Endothelial cell of umbilical vein (primary cell): ENCODE measurements around the gene TGFA. TPM values are rescaled to one million over a fixed set of nuclear protein-coding genes. Genes with fewer than 3 reads are reported as not detected.

ENCODE experiments used
- BruUV-seq: library from RNA; stranded (reverse); fragments of 400-500 nt; replicated peaks from 2 replicates; lab custom pipeline; 2021; lab: Mats Ljungman, UMichigan
- CTCF ChIA-PET: fragments of 300-600, 350-600 bp; sonication (Branson Sonifier 250); formaldehyde crosslinking; loops from one replicate; lab custom pipeline; 2021; ENCODE audit warnings: antibody characterized with exemption, inconsistent platforms; lab: Charles Lee
- POLR2A ChIA-PET: fragments of 300-600, 350-600 bp; sonication (Branson Sonifier 250); formaldehyde crosslinking; loops from one replicate; lab custom pipeline; 2021; ENCODE audit warnings: antibody characterized with exemption, inconsistent platforms; lab: Charles Lee
- DNase-seq: peaks from one replicate; pipeline ENCODE4 v3.0.0-alpha.2; 2011; ENCODE audit warnings: low read depth, low spot score
- FAIRE-seq: peaks from 2 replicates; lab custom pipeline; 2011; peaks lifted over from hg19 to GRCh38; lab: Jason Lieb, UNC
- H2AFZ ChIP-seq: 2 replicates; pipeline ENCODE4 v1.6.0; 2012; ENCODE audit warnings: low read depth, low read length, control low read depth, inconsistent platforms
- H3K27ac ChIP-seq: 2 replicates; pipeline ENCODE4 v1.5.1; 2011; ENCODE audit warnings: low read depth, mild to moderate bottlenecking, control low read depth, low read length, moderate library complexity; ENCODE audit not compliant: insufficient read depth
- H3K27me3 ChIP-seq, 2 experiments: 2 replicates each; pipeline versions ENCODE4 v1.6.0 to v1.6.1; 2011; ENCODE audit warnings: low read length in 2 of 2, mixed read lengths in 1 of 2; ENCODE audit not compliant: control insufficient read depth in 2 of 2, insufficient read depth in 2 of 2
- H3K36me3 ChIP-seq, 2 experiments: 2 replicates in 1 of 2; 3 replicates in 1 of 2; pipeline ENCODE4 v1.5.1; 2011; ENCODE audit warnings: low read length in 2 of 2, mild to moderate bottlenecking in 1 of 2, moderate library complexity in 1 of 2; ENCODE audit not compliant: control insufficient read depth in 2 of 2, insufficient read depth in 2 of 2; ENCODE audit errors: extremely low read depth in 1 of 2
- H3K4me1 ChIP-seq: 3 replicates; pipeline ENCODE4 v1.5.1; 2011; ENCODE audit warnings: mild to moderate bottlenecking, low read length; ENCODE audit not compliant: control insufficient read depth, insufficient read depth; ENCODE audit errors: extremely low read depth
- H3K4me2 ChIP-seq: 2 replicates; pipeline ENCODE4 v1.6.1; 2011; ENCODE audit warnings: low read length, control low read depth, mixed read lengths; ENCODE audit not compliant: insufficient read depth
- H3K4me3 ChIP-seq, 3 experiments: fragments of 200-600 bp in 1 of 3; sonication (generic), shearing (Covaris generic) in 1 of 3; replicated peaks in 1 of 3; 2 replicates each; pipeline ENCODE4 v1.5.1; 2011 to 2016; ENCODE audit warnings: control low read depth in 3 of 3, low read length in 3 of 3, mild to moderate bottlenecking in 2 of 3, inconsistent platforms in 1 of 3, low read depth in 1 of 3, moderate library complexity in 1 of 3; ENCODE audit not compliant: insufficient read depth in 1 of 3
- H3K79me2 ChIP-seq: 2 replicates; pipeline ENCODE4 v1.6.0; 2012; ENCODE audit warnings: low read length, inconsistent platforms; ENCODE audit not compliant: control insufficient read depth, insufficient read depth
- H3K9ac ChIP-seq: replicated peaks from 2 replicates; pipeline ENCODE3; 2011; ENCODE audit warnings: low read length, control low read depth; ENCODE audit not compliant: insufficient read depth; ENCODE audit errors: extremely low read depth
- H3K9me1 ChIP-seq: replicated peaks from 3 replicates; pipeline ENCODE4 v1.6.0; 2011; ENCODE audit warnings: mild to moderate bottlenecking, low read length; ENCODE audit not compliant: control insufficient read depth, insufficient read depth; ENCODE audit errors: extremely low read depth
- H3K9me3 ChIP-seq: replicated peaks from 2 replicates; pipeline ENCODE4 v1.5.1; 2012; ENCODE audit warnings: low read length, inconsistent platforms; ENCODE audit not compliant: control insufficient read depth, insufficient read depth
- H4K20me1 ChIP-seq: replicated peaks from 2 replicates; pipeline ENCODE3; 2011; ENCODE audit warnings: mild to moderate bottlenecking, low read length; ENCODE audit not compliant: control insufficient read depth, insufficient read depth; ENCODE audit errors: extremely low read depth
- EZH2 ChIP-seq: IDR thresholded peaks from 2 replicates; pipeline ENCODE4 v1.6.1; 2012; ENCODE audit warnings: borderline replicate concordance, low read depth, mild to moderate bottlenecking, moderate library complexity, low read length, inconsistent platforms; ENCODE audit not compliant: severe bottlenecking
- FOS ChIP-seq: IDR thresholded peaks from 2 replicates; pipeline ENCODE4 v1.6.1; 2011; ENCODE audit warnings: mild to moderate bottlenecking, low read length, moderate library complexity, borderline replicate concordance; ENCODE audit not compliant: insufficient read depth
- GATA2 ChIP-seq: IDR thresholded peaks from 2 replicates; pipeline ENCODE4 v1.7.0; 2011; ENCODE audit warnings: low read depth, mild to moderate bottlenecking, moderate library complexity, mixed read lengths, low read length; ENCODE audit not compliant: insufficient read length, insufficient read depth
- JUN ChIP-seq: IDR thresholded peaks from 2 replicates; pipeline ENCODE4 v1.6.1; 2011; ENCODE audit warnings: borderline replicate concordance, low read depth; ENCODE audit not compliant: insufficient read length, insufficient read depth
- MAX ChIP-seq: IDR thresholded peaks from 2 replicates; pipeline ENCODE4 v1.6.1; 2011; ENCODE audit not compliant: insufficient read depth, insufficient read length
- MYC ChIP-seq: IDR thresholded peaks from one replicate; pipeline ENCODE4 v1.6.1; 2011; ENCODE audit warnings: mild to moderate bottlenecking, low read depth, low read length
- POLR2A ChIP-seq: IDR thresholded peaks from 2 replicates; pipeline ENCODE4 v1.6.1; 2012; ENCODE audit warnings: low read depth, mild to moderate bottlenecking, control low read depth, low read length
- POLR2AphosphoS5 ChIP-seq: IDR thresholded peaks from 2 replicates; pipeline ENCODE4 v1.6.1; 2012; ENCODE audit warnings: low read depth, mild to moderate bottlenecking, control low read depth, low read length, moderate library complexity; ENCODE audit not compliant: insufficient read depth
- dilution Hi-C: fragments of 300-500 bp; cut with MboI; formaldehyde crosslinking; loops from one replicate; pipeline ENCODE4 v1.15.0; 2019; ENCODE audit warnings: low sequenced_read_pairs; ENCODE audit not compliant: extremely low pct_ligation_motif_present
- intact Hi-C: fragments of 100-400 bp; cut with micrococcal nuclease; formaldehyde crosslinking; loops from one replicate; pipeline ENCODE4 v1.10.0; 2022
- polyA plus RNA-seq, 4 experiments: library from polyadenylated mRNA; depleted of rRNA in 3 of 4; stranded (reverse) in 3 of 4; unstranded in 1 of 4; fragments of >200 nt; gene quantifications; 2 replicates each; pipeline versions ENCODE4 v1.2.1 to v1.2.3, GENCODE V29; 2011 to 2012; ENCODE audit warnings: missing spikeins in 1 of 4
- total RNA-seq: library from RNA; stranded (reverse); gene quantifications from 2 replicates; pipeline ENCODE4 v1.2.3, GENCODE V29; 2021
- TF ChIP-seq, protein P1 (sequence below), 2 donors: IDR thresholded peaks; 1 replicate in 1 of 2; 2 replicates in 1 of 2; pipeline ENCODE4 v1.5.1; 2011; ENCODE audit warnings: low read length in 2 of 2, mild to moderate bottlenecking in 2 of 2, moderate library complexity in 2 of 2, control low read depth in 1 of 2, inconsistent platforms in 1 of 2, low read depth in 1 of 2; ENCODE audit not compliant: insufficient read depth in 1 of 2; ENCODE audit errors: extremely low read depth in 1 of 2

Gene TGFA
- total and polyA plus RNA-seq, 2 donors (not counting 3 experiments of a cell fraction or from before 2014, with no cell fraction given) = 0.22 to 0.32 TPM

GRCh38 chr2:70520825-70521224 is 32.8 kb downstream of the TGFA start:
- FAIRE-seq (no peak), DNase-seq (no peak)
- Histone ChIP-seq H3K9me1 (no peaks in the 10 kb centered on the region), H3K27ac (no peak overlapping the region), H3K9ac (no peak overlapping the region), H3K4me2 (no peak overlapping the region), H4K20me1 (no peaks in the 10 kb centered on the region), H3K79me2 (no peaks in the 10 kb centered on the region), H3K4me1 (no peaks in the 10 kb centered on the region), H3K27me3 (no peaks in the 10 kb centered on the region), H2AFZ (no peak overlapping the region), H3K36me3 (no peaks in the 10 kb centered on the region), H3K9me3 (no peaks in the 10 kb centered on the region), H3K4me3 (no peak overlapping the region)
- CTCF ChIA-PET = no interaction called here
- dilution Hi-C loops = no loop called here
- TF ChIP-seq FOS (no peak), POLR2AphosphoS5 (no peak), POLR2A (no peak), JUN (no peak), EZH2 (no peak), MAX (no peak), MYC (no peak), GATA2 (no peak)
- TF ChIP-seq, protein P1, sequence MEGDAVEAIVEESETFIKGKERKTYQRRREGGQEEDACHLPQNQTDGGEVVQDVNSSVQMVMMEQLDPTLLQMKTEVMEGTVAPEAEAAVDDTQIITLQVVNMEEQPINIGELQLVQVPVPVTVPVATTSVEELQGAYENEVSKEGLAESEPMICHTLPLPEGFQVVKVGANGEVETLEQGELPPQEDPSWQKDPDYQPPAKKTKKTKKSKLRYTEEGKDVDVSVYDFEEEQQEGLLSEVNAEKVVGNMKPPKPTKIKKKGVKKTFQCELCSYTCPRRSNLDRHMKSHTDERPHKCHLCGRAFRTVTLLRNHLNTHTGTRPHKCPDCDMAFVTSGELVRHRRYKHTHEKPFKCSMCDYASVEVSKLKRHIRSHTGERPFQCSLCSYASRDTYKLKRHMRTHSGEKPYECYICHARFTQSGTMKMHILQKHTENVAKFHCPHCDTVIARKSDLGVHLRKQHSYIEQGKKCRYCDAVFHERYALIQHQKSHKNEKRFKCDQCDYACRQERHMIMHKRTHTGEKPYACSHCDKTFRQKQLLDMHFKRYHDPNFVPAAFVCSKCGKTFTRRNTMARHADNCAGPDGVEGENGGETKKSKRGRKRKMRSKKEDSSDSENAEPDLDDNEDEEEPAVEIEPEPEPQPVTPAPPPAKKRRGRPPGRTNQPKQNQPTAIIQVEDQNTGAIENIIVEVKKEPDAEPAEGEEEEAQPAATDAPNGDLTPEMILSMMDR (IDR thresholded peaks at IDR 0.05; ENCODE audit: extremely low read depth in 1 of 2, insufficient read depth in 1 of 2, low read depth in 1 of 2, low read length in 2 of 2) = no peak
- BruUV-seq = no TSS peak
- POLR2A ChIA-PET = no interaction called here
- intact Hi-C loops = no loop called here
